ENCODE results near the gene DEFB112.

Gene DEFB112, protein sequence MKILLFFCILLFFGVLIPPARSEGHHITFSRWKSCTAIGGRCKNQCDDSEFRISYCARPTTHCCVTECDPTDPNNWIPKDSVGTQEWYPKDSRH

DNA sequence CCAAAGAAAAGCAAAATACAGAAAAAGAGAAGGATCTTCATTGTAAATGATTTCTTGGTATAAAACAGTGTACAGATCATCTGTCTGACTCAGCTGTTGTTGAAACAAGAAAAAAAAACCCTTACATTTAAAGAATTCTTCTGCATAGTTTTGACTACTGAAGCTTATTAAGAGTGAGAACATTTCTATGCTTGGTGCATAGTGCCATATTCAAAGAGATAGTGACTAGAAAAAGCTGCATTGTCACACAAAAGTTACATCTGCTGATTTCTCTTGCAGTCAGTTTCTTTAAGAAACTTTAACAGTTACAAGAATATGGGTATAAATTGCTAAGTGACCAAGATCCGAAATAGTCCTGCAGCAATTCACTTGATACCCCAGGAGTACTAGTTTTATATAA, at the start of gene DEFB112:
DEFB112 (minus strand) TSS at position 101 of the 400 bp plus-strand sequence; CDS start at position 41, 60 bp downstream.
- no peak for TF ChIP-seq GATA2 (IDR thresholded peaks at IDR 0.05; ENCODE audit: low read depth, low read length)
- TF ChIP-seq GATA3 (IDR thresholded peaks at IDR 0.05; ENCODE audit: low read depth, low read length) = no peak

DNA sequence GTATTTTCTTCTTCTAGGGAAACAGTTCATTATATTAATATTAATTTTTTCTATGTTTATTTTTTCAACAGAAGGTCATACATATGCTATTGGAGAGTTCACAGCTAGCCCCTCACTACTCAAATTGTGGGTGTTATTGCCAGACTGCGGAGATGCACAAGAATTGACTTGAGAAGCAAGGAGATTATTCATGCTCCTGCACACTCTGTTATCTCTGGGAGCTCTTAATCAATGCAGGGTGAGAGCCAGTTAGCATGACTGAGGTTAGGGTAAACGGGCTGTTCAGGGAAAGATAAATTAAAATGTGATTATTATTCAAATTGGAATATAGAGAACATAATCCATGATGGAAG, 48.9 kb upstream of the DEFB112 start:
- TF ChIP-seq GATA3 (IDR thresholded peaks at IDR 0.05; ENCODE audit: low read depth, low read length) (no peak), GATA2 (IDR thresholded peaks at IDR 0.05; ENCODE audit: low read depth, low read length) (no peak)

DNA sequence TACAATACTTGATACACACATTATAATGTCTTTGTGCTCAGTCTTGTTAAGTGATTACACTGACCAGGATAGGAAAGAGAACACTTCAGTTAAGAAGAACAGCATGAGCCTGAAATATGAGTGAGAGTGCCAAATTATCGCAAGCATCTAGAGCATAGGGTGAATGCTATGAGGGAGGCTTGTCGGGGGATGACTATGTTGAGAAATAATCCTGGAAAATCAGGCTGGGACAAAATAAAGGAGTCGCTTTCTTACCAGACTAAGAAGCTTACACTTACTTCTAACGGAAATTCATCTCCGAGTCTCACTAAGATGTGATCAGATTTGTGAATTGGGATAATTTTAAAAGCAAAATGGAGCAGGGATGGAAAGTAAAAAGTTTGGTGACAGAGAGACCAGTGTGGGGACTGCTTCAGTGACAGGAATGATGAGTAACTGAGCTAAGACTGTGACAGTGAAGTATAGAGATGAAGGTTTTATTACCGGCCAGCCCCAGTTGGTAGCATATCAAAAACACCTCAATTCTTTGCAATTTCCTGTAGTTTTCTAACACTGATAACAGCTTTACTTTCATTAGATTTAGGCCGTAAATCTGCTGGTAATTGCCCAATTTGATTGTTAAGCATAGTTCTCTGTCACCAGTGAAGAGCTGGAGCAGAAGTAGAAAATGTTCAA, 48.4 kb upstream of the DEFB112 start:
- TF ChIP-seq GATA2 (IDR thresholded peaks at IDR 0.05; ENCODE audit: low read depth, low read length) (no peak), GATA3 (IDR thresholded peaks at IDR 0.05; ENCODE audit: low read depth, low read length) (no peak)

DNA sequence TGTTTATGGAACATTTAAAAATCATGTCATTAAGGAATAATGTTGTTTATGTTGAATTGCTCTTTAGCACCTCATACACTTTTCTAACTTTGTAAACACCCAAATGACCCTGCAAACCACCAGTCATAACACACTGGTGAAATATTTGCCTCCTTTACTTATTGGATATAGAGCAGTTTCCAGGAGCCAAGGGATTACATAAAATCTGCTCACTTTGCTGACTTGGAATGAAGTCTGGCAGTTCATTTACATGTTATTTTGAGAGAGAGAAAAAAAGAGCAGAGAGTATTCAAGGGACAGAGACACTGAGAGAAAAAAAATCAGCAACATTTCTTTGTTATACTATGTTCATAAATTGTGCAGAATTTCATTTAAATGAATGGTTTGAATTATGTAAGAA, 46.6 kb upstream of the DEFB112 start:
- TF ChIP-seq GATA2 (IDR thresholded peaks at IDR 0.05; ENCODE audit: low read depth, low read length) = no peak
- TF ChIP-seq GATA3 (IDR thresholded peaks at IDR 0.05; ENCODE audit: low read depth, low read length) = no peak

DNA sequence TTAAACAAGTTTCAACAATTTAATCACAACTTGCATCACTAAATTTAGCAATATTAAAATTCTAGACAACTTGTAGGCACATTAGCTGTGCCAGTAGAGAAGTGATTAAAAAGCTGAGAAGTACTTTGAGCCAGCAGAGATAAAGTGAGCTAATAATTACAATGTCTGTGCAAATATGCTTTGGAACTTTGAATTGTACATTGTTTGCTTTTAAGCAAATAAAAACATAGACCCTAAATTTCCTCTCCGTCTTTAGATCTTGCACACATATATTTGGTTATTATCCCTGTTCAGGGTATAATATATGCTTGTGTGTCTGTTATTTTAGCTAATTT, 44.2 kb upstream of the DEFB112 start:
- TF ChIP-seq GATA2 (IDR thresholded peaks at IDR 0.05; ENCODE audit: low read depth, low read length) = no peak
- no peak for TF ChIP-seq GATA3 (IDR thresholded peaks at IDR 0.05; ENCODE audit: low read depth, low read length)

DNA sequence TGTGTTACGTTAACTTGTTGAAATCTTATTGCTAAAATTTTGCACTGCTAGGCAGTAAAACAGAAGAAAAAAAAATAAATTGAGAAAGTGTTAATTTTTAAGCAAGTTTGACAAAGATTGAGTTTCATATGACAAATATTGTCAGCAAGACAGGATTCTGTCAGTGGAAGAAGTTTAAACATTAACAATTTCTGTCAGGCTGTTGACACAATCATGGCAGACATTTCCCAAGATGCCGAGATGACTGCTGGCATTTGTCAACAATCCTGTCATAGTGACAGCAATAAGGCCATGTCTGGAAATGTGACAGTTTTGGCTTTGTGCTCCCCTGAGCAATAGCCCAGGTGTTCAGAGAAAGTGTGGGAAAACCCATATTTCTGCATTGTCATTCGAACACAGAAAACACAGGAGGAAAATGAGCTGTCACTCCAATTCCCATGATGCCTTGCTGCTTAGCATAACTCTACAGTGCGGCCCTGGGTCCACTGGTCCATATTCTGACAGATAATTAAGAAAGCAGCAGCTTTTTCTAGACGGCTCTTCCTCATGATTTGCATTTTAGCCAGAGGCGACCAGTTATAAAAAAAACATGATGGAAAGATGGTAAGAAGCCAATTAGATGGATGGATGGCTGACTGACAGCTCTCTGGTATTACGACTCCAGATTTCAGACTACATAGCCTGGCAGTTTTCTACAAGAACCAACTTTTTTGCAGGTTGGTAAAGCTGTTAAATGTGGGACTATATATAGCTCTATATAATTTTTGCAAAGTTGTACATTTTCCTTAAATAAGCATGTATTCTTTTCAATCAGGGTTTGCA, 43.6 kb upstream of the DEFB112 start:
- no peak for TF ChIP-seq GATA2 (IDR thresholded peaks at IDR 0.05; ENCODE audit: low read depth, low read length)
- TF ChIP-seq GATA3 (IDR thresholded peaks at IDR 0.05; ENCODE audit: low read depth, low read length) = no peak

DNA sequence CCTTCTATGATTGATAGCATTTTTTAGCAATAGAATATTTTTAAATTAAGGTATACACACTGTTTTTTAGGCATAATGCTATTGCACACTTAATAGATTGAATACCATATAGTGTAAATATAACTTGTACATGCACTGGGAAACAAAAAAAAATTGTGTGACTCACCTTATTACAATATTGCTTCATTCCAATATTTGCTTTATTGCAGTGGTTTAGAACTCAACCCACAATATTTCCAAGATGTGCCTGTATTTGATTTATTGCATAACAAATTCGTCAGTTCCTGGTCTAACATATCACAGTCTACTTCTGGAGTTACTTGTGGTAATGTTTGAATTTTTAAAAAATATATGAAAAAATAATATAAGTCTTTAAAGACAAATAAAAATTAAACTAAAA, 41.9 kb upstream of the DEFB112 start:
- TF ChIP-seq GATA2 (IDR thresholded peaks at IDR 0.05; ENCODE audit: low read depth, low read length) (no peak), GATA3 (IDR thresholded peaks at IDR 0.05; ENCODE audit: low read depth, low read length) (no peak)

DNA sequence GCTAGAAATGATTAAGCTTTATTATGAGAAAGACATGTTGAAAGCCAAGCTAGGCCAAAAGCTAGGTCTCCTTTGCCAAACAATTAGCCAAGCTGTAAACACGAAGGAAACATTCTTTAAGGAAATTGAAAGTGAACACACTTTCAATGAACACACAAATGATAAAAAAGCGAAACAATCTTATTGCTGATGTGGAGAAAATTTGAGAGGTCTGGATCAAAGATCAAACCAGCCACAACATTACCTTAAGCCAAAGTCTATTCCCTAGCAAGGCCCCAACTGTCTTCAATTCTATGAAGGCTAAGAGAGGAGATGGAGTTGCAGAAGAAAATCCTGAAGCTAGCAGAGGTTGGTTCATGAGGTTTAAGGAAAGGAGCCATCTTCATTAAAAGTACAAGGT, 40.2 kb upstream of the DEFB112 start:
- TF ChIP-seq GATA3 (IDR thresholded peaks at IDR 0.05; ENCODE audit: low read depth, low read length) = no peak

DNA sequence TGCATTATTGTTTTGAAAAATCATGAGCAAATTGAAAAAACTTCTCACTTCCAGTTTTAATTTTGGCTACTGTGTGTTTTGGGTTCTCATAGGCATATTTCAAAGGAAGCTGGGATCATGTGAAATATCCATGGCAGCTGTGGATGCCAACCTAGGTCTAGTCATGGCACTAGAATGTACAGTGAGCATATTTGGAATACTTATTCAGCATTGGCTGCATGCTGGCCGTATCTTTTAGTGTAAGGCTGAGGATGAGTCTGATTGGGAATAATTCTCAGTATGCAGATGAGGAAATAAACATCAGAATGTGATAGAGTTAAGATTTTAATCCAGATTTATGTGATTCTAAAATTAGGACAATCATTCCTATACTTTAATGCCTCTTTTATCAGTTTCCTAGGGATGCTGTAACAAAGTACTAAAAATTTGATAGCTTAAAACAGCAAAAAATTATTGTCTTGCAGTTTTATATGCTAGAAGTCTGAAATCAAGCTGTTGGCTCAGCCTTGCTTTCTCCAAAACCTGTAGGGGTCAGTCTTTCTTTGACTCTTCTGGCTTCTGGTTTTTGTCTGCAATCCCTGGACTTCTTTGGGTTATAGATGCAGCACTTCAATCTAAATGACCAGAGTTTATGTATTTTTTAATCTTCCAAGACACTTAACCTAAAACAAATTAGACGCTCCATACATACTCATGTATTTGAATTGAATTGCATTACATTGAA, 37.7 kb upstream of the DEFB112 start:
- no peak for TF ChIP-seq GATA3 (IDR thresholded peaks at IDR 0.05; ENCODE audit: low read depth, low read length)
- TF ChIP-seq GATA2 (IDR thresholded peaks at IDR 0.05; ENCODE audit: low read depth, low read length) = no peak

DNA sequence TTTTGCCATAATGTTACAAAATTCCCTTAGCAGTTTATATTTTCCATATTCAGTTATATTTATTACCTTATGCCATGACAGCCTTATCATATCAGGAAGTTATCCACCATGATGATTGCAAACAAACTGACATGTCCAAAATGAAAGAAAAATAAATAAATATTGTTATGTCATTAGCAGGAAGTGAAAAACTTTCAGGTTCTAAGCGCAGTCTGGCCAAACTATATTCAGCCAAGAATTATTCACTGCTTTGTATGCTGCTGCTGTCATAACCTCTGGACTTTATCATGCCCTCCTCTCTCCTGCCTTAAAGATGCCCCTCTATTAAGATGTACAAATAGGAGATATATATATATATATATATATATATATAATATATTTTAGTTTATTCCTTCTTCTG, 27.7 kb upstream of the DEFB112 start:
- TF ChIP-seq GATA2 (IDR thresholded peaks at IDR 0.05; ENCODE audit: low read depth, low read length) = no peak
- TF ChIP-seq GATA3 (IDR thresholded peaks at IDR 0.05; ENCODE audit: low read depth, low read length) = no peak

DNA sequence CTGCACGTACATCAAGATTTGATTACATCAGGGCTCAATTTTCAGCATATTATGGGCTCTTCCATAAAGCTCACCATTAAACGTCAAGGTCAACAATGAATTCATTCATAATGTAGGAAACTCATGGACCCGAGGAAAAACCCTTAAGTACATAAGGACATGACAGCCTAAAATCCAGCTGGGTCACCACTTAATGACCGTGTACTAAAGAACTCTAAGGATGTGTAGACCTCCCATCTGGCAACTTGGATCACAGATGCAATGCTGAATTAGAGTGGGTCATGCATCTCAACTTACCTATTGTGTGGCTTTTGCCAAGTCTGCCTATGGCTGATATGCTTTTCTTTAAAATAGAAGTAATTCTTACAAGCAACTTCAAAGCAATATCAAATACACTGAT, 26.7 kb upstream of the DEFB112 start:
- TF ChIP-seq GATA2 (IDR thresholded peaks at IDR 0.05; ENCODE audit: low read depth, low read length) = no peak
- no peak for TF ChIP-seq GATA3 (IDR thresholded peaks at IDR 0.05; ENCODE audit: low read depth, low read length)

DNA sequence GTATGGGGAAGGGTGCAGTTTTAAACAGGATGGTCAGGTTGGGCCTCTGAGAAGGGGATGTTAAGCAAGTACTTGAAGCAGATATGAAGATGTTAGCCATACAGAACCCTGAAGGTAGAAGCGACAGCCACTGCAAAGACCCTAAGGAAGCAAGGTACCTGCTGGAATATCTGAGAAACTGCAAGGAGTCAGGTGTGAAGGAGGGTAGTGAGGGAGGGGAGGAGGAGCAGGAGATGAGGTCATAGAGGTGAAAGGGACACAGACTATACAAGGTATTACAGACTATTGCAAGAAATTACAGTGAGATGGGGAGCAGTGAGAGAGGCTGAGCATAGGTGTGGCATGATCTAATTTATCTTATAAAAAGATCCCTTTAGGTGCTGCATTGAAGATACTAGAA, 22.2 kb upstream of the DEFB112 start:
- TF ChIP-seq GATA3 (IDR thresholded peaks at IDR 0.05; ENCODE audit: low read depth, low read length) = no peak
- no peak for TF ChIP-seq GATA2 (IDR thresholded peaks at IDR 0.05; ENCODE audit: low read depth, low read length)

DNA sequence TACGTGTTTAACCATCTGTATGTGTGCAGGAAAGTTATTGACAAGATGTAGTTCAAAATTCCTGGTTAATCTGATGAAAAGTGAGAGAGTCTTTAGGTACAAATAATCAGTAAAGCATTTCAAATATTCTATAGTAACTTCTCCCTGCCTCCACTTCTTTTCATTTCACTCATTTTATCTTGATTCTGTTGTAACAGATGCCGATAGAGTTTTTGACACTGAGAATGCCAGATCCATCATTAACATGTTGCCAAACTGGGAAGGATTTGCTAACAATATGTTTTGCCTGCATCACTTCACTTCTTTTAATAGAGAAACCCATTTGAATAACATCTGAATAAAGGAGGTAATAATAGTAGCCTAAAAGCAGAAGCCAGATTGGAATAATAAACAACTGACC, 20.4 kb upstream of the DEFB112 start:
- TF ChIP-seq GATA2 (IDR thresholded peaks at IDR 0.05; ENCODE audit: low read depth, low read length) (no peak), GATA3 (IDR thresholded peaks at IDR 0.05; ENCODE audit: low read depth, low read length) (no peak)

DNA sequence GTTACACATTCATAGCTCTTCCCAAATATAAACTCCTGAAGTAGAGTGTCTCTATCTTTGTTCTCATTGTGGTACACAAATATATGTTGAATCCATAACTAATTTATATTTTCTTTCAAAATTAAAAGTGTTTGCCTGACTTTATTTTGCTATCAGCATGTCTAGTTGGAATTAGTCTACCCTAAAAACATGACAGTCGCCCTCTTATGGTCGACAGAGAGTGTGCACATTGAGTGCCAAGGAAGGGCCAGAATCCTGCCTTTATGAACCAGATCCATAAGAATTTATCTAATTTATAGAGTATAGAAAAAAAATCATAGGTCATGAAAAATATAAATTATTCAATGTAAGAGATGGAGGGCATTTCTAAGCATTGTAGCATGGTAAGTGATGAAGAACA, 12.3 kb upstream of the DEFB112 start:
- TF ChIP-seq GATA2 (IDR thresholded peaks at IDR 0.05; ENCODE audit: low read depth, low read length) = no peak
- TF ChIP-seq GATA3 (IDR thresholded peaks at IDR 0.05; ENCODE audit: low read depth, low read length) = no peak

DNA sequence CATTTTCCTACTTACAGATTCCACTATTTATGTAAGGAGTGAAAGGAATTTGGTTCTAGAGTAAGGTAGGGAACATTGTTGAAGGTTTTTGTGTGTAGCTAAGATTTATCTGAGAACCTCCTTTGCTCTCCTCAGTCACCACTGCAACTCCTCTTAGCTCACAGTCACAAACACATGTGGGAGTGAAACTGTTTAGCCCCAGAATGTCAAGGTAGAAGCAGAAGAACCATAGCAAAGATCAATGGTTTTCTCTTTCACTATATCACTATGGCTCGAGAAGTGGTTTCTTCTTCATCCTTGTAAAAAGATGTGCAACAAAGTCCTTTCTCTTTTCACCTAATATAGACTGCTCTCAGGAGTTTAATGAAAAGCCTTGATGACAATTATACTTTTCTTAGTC, 6.5 kb upstream of the DEFB112 start:
- TF ChIP-seq GATA3 (IDR thresholded peaks at IDR 0.05; ENCODE audit: low read depth, low read length) = no peak
- no peak for TF ChIP-seq GATA2 (IDR thresholded peaks at IDR 0.05; ENCODE audit: low read depth, low read length)
